Umbilical cord (tissue), 2 donors: ENCODE data around the gene HOXB3. TPM values are rescaled to one million over a fixed set of nuclear protein-coding genes. Genes with fewer than 3 reads are reported as not detected.

Experiments used
- DNase-seq: peaks from one replicate; pipeline ENCODE4 v3.0.0-alpha.2; 2015; ENCODE audit warnings: low spot score
- total RNA-seq: library from RNA; depleted of rRNA; stranded (reverse); fragments of >200 nt; gene quantifications from one replicate; pipeline ENCODE4 v1.2.3, GENCODE V29; 2014; ENCODE audit warnings: low replicate concordance; ENCODE audit not compliant: insufficient read depth

Gene HOXB3
- total RNA-seq, 1 donor from 2014 or later, result 18.3 TPM

DNA sequence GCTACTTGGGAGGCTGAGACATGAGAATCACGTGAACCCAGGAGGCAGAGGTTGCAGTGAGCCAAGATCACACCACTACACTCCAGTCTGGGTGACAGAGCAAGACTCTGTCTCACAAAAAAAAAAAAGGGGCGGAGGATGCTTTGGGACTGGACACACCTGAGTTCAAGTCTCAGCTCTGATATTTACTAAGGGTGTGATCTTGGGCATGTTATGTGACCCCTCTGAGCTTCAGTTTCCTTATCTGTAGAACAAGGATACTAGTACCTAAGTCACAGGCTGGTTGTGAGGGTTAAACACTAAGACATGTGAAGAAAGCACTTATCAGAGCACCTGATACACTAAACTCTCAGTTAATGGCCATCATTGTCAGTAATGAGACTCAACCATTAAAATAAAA, 85.1 kb downstream of the HOXB3 start:
- DNase-seq, result no peak

- DNase-seq, result peak; percentile 93
These were observed 86.3 kb downstream of the HOXB3 start for GRCh38 chr17:48503747-48504146.

- no peak for DNase-seq
These were observed 87.1 kb downstream of the HOXB3 start for GRCh38 chr17:48502901-48503300.

DNA sequence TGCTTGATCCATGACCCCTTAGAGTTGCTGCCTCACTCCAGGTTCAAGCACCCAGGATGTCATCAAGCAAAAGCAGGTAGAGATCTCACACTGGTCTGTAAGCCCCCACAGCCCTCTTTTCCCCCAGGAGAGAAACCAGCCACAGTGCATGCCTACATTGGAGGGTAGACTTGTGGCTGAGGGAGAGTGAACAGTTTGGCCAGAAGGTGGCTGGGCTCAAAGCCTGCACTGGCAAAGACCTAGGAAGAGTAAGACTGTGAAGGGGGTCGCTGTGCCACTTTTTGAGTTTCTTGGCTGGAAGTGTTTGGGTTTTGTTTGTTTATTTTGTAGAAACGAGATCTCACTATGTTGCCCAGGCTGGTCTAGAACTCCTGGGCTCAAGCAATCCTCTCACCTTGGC, 87.7 kb downstream of the HOXB3 start:
- DNase-seq, result no peak

DNA sequence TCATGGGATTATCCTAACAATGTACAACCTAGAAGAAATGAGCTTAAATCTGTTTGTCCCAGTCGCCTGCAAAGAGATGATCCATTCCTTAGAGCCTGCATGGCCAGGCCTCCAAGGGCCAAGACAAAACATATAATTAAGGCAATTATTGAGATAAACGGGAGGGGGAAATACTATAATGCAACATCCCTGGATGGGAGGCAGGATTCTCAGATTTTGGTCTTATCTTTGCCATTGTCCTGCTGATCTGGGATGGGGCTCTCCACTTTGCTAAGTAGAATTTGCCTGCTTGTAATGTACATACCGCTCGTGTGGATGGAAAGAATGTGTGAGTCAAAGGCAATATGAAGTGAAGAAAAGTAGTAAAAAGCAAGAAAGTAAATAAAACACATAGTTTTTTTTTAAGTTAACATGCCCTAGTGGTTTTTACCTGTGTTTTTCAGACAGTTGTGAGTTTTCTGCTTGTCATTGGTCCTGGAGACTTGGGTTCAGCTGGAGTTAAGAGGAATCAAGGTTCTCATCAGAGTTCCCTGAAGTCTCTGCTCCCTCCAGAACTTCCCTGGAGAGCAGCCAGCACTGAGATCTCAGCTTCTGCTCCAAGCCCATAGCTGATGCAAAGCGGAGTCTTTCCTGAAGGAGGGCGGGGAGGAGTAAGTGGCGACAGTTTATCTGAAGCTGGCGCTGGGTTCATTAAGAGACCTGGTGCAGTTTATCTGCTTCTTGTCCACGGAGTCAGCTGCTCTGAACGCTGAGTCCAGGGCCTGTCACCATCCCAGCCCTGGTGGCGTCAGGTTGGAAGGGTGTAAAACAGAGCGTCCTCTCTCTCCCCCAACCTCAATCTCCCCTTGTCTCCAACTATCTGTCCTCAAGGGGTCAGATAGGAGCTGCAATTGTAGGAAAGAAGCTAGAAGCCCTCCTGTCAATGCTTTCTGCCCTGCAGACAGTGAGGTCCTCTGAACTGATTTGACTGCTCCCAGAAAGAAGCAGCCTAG, 89.3 kb downstream of the HOXB3 start:
- DNase-seq, result peak; percentile 88

DNA sequence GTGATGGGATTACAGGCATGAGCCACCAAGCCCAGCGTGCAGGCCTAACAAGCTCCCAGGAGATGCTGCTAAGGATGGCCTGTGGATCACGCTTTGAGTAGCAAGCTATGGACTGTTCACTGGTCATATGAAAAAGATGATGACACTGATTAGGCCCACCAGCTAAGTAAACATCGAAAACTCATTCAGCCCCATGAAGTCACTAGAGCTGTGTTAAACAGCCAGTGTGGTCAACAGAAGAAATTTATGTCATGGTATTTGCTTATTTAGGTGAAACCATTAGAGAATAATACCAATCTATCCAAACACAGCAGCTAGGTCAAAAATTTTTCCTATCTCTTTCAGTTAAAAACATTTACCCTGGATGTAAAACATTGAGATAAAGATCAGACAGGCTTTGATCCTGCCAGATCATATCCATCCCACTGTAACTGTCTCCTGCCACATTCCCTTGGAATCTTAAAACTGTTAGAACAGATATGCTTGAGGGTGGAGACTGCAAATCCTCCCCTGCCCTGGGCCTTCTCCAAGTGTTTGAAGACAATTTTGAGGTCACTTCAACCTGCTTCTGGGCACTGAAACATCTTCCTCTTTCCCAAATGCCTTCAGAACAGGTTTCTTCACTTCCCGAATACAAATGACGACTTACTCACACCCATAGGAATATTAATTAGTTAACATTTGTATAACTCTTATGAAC, 90.2 kb downstream of the HOXB3 start:
- DNase-seq, result no peak

- no peak for DNase-seq
These were observed 90.8 kb downstream of the HOXB3 start for GRCh38 chr17:48499248-48499647.

Other genes with a start within 250 kb of the HOXB3 start
- not detected for gene SKAP1, start 160.0 kb downstream of the HOXB3 start, total RNA-seq
- gene HOXB1, start 59.2 kb downstream of the HOXB3 start, total RNA-seq, result 0.96 TPM
- 9.9 TPM for gene HOXB2, start 45.1 kb downstream of the HOXB3 start, total RNA-seq
- 3.4 TPM for gene HOXB4, start 11.9 kb downstream of the HOXB3 start, total RNA-seq
- not detected for gene HOXB5, start 3.5 kb upstream of the HOXB3 start, total RNA-seq
- gene HOXB6, start 14.7 kb upstream of the HOXB3 start, total RNA-seq, result not detected
- 0.96 TPM for gene HOXB7, start 20.8 kb upstream of the HOXB3 start, total RNA-seq
- not detected for gene HOXB8, start 25.1 kb upstream of the HOXB3 start, total RNA-seq
- gene HOXB9, start 36.1 kb upstream of the HOXB3 start, total RNA-seq, result 0.24 TPM
- not detected for gene PRAC1, start 132.3 kb upstream of the HOXB3 start, total RNA-seq
- not detected for gene PRAC2, start 132.9 kb upstream of the HOXB3 start, total RNA-seq
- gene HOXB13, start 138.5 kb upstream of the HOXB3 start, total RNA-seq, result 0.72 TPM
- gene TTLL6, start 227.0 kb upstream of the HOXB3 start, total RNA-seq, result not detected
- gene CALCOCO2, start 240.8 kb upstream of the HOXB3 start, total RNA-seq, result 120 TPM